HFFc6 (cell line): Measurements from ENCODE around the gene MCTP1. TPM values are rescaled to one million over a fixed set of nuclear protein-coding genes. Genes with fewer than 3 reads are reported as not detected.

Source experiments
- DNase-seq: peaks from one replicate; pipeline ENCODE4 v3.0.0-alpha.2; 2018
- H3K27ac Mint-ChIP-seq: 2 replicates; pipeline ENCODE4 v1.8.0; 2020; ENCODE audit warnings: mild to moderate bottlenecking, mixed read lengths
- H3K27me3 Mint-ChIP-seq: 2 replicates; pipeline ENCODE4 v1.8.0; 2021; ENCODE audit warnings: mild to moderate bottlenecking, moderate library complexity, mixed read lengths; ENCODE audit not compliant: insufficient read depth
- H3K36me3 Mint-ChIP-seq: 2 replicates; pipeline ENCODE4 v1.8.0; 2021; ENCODE audit warnings: low read depth, mixed read lengths
- H3K4me1 Mint-ChIP-seq: 2 replicates; pipeline ENCODE4 v1.8.0; 2020; ENCODE audit warnings: low read depth, mixed read lengths
- H3K4me3 Mint-ChIP-seq: 2 replicates; pipeline ENCODE4 v1.8.0; 2020; ENCODE audit warnings: mild to moderate bottlenecking, moderate library complexity, mixed read lengths
- H3K9me3 Mint-ChIP-seq: 2 replicates; pipeline ENCODE4 v1.8.0; 2020; ENCODE audit warnings: mild to moderate bottlenecking, mixed read lengths
- CTCF ChIP-seq: fragments of 200-600 bp; sonication (generic); IDR thresholded peaks from 2 replicates; pipeline ENCODE4 v1.5.0; 2021; ENCODE audit warnings: antibody characterized with exemption, mild to moderate bottlenecking
- total RNA-seq, 6 experiments: library from RNA; stranded (reverse); fragmentation: NEBNext Ultra II Directional; extraction: Animal tissue kit (Norgen Biotek cat#: 25700); gene quantifications; 2 replicates in 1 of 6; 3 replicates in 5 of 6; pipeline ENCODE4 v1.2.3, GENCODE V29; 2021

Gene MCTP1
- total RNA-seq, 6 experiments from 2014 or later, result 1.0 to 5.2 (median 3.9) TPM

DNA sequence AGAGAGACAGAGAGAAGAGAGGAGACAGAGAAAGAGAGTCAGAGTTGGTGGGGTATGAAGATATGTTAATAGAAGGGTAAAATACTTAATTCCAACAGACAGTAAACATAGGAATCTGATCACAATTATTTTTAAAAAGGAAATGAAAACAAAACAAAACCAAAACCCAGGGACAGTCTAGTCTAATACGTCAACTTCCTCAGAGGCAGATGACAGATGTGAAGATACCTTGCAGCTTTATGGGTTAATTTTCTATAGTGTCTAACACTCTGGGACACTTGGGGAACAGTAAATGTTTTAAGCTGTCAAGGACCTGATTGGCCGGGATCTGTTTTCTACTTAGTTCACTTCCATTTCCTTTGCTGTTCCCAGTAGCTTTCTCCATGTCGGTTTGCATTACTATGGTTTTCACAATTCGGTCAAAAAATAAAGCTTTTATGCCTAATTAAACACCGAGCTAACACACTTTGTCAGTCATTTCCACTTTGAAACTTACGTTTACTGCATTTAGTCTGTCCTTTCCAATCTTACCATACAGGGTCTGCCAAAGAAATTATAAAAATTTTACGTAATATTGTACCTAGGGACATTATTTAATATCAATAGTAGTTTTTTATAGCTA, 216.5 kb downstream of the MCTP1 start:
- no peak for DNase-seq
- no peaks in the 10 kb centered on the region; the same call in 1 of the 2 replicates for H3K27me3 Mint-ChIP-seq
- H3K36me3 Mint-ChIP-seq, result no peaks in the 10 kb centered on the region
- 0 out of 2 replicates have a peak overlapping the region, but pooled peaks have one; percentile 5 for H3K27ac Mint-ChIP-seq
- peak overlapping the region; percentile 32; the same call in 1 of the 2 replicates for H3K4me3 Mint-ChIP-seq
- no peaks in the 10 kb centered on the region for H3K9me3 Mint-ChIP-seq
- TF ChIP-seq CTCF, result no peak
- peaks cover 17% of the 10 kb centered on the region; the same call in 1 of the 2 replicates for H3K4me1 Mint-ChIP-seq

GRCh38 chr5:95066048-95066447, 218.8 kb downstream of the MCTP1 start:
- H3K27me3 Mint-ChIP-seq, result no peaks in the 10 kb centered on the region; the same call in 1 of the 2 replicates
- H3K36me3 Mint-ChIP-seq, result no peaks in the 10 kb centered on the region
- no peak overlapping the region for H3K4me3 Mint-ChIP-seq
- peaks cover 28% of the 10 kb centered on the region; the same call in 1 of the 2 replicates for H3K4me1 Mint-ChIP-seq
- no peaks in the 10 kb centered on the region for H3K9me3 Mint-ChIP-seq
- DNase-seq, result no peak
- TF ChIP-seq CTCF, result no peak
- no peak overlapping the region for H3K27ac Mint-ChIP-seq

DNA sequence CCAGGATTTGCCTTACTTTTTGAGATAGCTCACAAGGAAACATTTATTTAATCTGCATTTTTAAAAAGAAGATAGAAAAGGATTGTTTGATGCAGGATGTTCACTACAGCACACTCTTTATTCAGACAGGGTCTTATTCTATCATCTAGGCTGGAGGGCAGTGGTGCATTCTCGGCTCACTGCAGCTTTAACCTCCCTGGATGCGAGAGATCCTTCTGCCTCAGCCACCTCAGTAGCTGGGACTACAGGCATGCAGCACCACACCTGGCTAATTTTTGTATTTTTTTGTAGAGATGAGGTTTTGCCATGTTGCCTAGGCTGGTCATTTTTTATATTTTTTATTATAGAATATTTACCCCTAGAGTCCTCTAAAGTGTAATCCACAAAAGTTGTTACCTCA, 221.4 kb downstream of the MCTP1 start:
- no peak for TF ChIP-seq CTCF
- H3K27ac Mint-ChIP-seq, result peak overlapping the region; percentile 12; the same call in 1 of the 2 replicates
- no peaks in the 10 kb centered on the region for H3K36me3 Mint-ChIP-seq
- H3K9me3 Mint-ChIP-seq, result no peaks in the 10 kb centered on the region
- no peaks in the 10 kb centered on the region; the same call in 1 of the 2 replicates for H3K27me3 Mint-ChIP-seq
- H3K4me1 Mint-ChIP-seq, result peaks cover 31% of the 10 kb centered on the region; the same call in 1 of the 2 replicates
- DNase-seq, result no peak
- peak overlapping the region; percentile 2; the same call in 1 of the 2 replicates for H3K4me3 Mint-ChIP-seq

DNA sequence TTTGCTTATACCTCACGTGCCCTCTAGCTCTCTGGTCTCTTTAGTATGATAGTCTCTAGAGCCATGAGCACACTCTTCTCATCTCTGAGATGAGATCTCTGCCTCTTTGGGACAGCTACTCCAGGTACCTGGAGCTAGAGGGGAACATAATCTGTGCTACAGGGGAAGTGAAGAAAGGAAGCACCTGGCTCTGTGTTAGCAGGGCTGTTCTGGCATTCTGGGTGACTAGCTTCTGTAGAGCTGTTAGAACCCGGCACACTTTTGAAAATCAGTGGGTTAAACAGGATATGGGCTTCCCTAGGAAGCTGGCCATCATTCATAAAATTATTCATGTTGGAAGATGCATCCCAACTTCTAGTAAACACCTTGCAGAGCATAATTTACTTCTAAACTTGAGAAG, 224.8 kb downstream of the MCTP1 start:
- H3K27me3 Mint-ChIP-seq, result no peaks in the 10 kb centered on the region
- H3K36me3 Mint-ChIP-seq, result no peaks in the 10 kb centered on the region
- no peak for DNase-seq
- H3K4me3 Mint-ChIP-seq, result no peak overlapping the region
- TF ChIP-seq CTCF, result no peak
- H3K4me1 Mint-ChIP-seq, result peaks cover 24% of the 10 kb centered on the region; the same call in 1 of the 2 replicates
- no peak overlapping the region for H3K27ac Mint-ChIP-seq
- H3K9me3 Mint-ChIP-seq, result no peaks in the 10 kb centered on the region

GRCh38 chr5:95059636-95060035, 225.3 kb downstream of the MCTP1 start:
- Mint-ChIP-seq H3K27ac (no peak overlapping the region), H3K27me3 (no peaks in the 10 kb centered on the region), H3K9me3 (no peaks in the 10 kb centered on the region), H3K4me3 (peak overlapping the region; percentile 30; the same call in 1 of the 2 replicates), H3K4me1 (peaks cover 24% of the 10 kb centered on the region; the same call in 1 of the 2 replicates), H3K36me3 (no peaks in the 10 kb centered on the region)
- no peak for DNase-seq
- no peak for TF ChIP-seq CTCF
